ENCODE data around the gene TMEM132C.

The TMEM132C gene

GRCh38 chr12:128266086-128266485, 884 bp upstream of the TMEM132C start:
- no peak for TF ChIP-seq CTCF (IDR thresholded peaks at IDR 0.05; ENCODE audit: low read length, missing control alignments)
- no peak overlapping the region for H3K4me3 ChIP-seq (replicated peaks; ENCODE audit: low read depth, low read length)
- DNase-seq (ENCODE audit: low read depth): no peak

GRCh38 chr12:128266541-128267130, 334 bp upstream of the TMEM132C start:
- no peak overlapping the region for H3K4me3 ChIP-seq (replicated peaks; ENCODE audit: low read depth, low read length)
- no peak for DNase-seq (ENCODE audit: low read depth)
- no peak for TF ChIP-seq CTCF (IDR thresholded peaks at IDR 0.05; ENCODE audit: low read length, missing control alignments)

GRCh38 chr12:128267651-128268378, 845 bp downstream of the TMEM132C start:
- DNase-seq (ENCODE audit: low read depth): no peak
- no peak for TF ChIP-seq CTCF (IDR thresholded peaks at IDR 0.05; ENCODE audit: low read length, missing control alignments)
- no peak overlapping the region for H3K4me3 ChIP-seq (replicated peaks; ENCODE audit: low read depth, low read length)

- no peak overlapping the region for H3K4me3 ChIP-seq (replicated peaks; ENCODE audit: low read depth, low read length)
- DNase-seq (ENCODE audit: low read depth): no peak
- no peak for TF ChIP-seq CTCF (IDR thresholded peaks at IDR 0.05; ENCODE audit: low read length, missing control alignments)
Observed at GRCh38 chr12:128268379-128268995, 1.5 kb downstream of the TMEM132C start.

DNA sequence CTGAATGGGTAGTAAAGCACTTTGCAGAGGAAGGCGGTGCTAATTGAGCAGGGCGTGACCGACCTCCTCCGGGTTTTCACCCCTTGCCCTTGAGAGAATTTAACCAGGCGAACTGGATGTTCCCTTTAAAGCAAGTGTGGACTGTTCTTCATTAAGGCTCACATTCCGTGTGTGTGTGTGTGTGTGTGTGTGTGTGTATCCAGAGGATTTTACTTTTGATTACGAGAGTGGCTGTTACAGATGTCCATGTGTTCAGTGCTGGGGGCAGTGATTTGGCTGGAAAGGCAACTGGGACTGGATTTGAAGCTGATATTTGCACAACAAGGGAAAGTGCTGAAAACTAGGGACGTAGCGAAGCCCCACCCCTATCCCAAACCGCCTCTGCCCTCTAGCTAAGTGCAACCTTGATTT, 2.2 kb downstream of the TMEM132C start:
- H3K4me3 ChIP-seq (replicated peaks; ENCODE audit: low read depth, low read length): no peak overlapping the region
- DNase-seq (ENCODE audit: low read depth): no peak
- TF ChIP-seq CTCF (IDR thresholded peaks at IDR 0.05; ENCODE audit: low read length, missing control alignments): no peak

DNA sequence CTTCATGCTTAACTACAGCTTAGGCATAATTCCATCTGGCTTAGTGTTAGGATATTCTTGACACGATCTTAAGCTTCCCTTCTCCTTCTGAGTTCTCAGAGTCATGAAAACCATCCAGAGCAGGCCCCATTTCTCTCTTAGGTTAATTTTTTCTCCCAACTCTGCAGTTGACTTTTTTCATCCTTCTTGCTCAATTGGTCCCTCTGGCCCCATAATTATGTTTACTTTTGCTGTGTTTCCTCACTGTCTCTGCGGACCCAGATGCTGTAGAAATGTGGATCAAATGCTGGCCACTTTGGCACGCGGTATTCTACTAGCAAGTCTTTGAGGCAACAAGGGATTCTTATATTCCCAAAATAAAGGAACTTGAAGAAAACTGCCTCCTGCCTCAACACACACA, 9.5 kb downstream of the TMEM132C start:
- no peak for DNase-seq (ENCODE audit: low read depth)
- no peak overlapping the region for H3K4me3 ChIP-seq (replicated peaks; ENCODE audit: low read depth, low read length)
- TF ChIP-seq CTCF (IDR thresholded peaks at IDR 0.05; ENCODE audit: low read length, missing control alignments): no peak
